GM19328 (cell line): ENCODE measurements around the gene RBM39.
"Not testable (repeated sequence)": the region's sequence is repeated elsewhere in the genome, so short reads cannot be mapped to it uniquely, and the experiment has no call there.

Experiments used
- ATAC-seq: cut with Tn5 transposase; IDR thresholded peaks from one replicate; pipeline ENCODE4 v1.9.1; 2021; ENCODE audit warnings: mild to moderate bottlenecking, moderate library complexity; ENCODE audit not compliant: unreplicated experiment

Gene RBM39

GRCh38 chr20:35756404-35756803, 14.3 kb upstream of the RBM39 start:
- no peak for ATAC-seq

GRCh38 chr20:35750611-35751010, 8.6 kb upstream of the RBM39 start:
- no peak for ATAC-seq

- ATAC-seq, result not testable (repeated sequence)
These were observed 2.4 kb upstream of the RBM39 start for GRCh38 chr20:35744492-35744841.

GRCh38 chr20:35743693-35744491, 1.8 kb upstream of the RBM39 start:
- no peak for ATAC-seq

GRCh38 chr20:35742741-35743523, 872 bp upstream of the RBM39 start:
- ATAC-seq, result no peak

GRCh38 chr20:35739294-35740163, 2.5 kb downstream of the RBM39 start:
- no peak for ATAC-seq

GRCh38 chr20:35738410-35739179, 3.5 kb downstream of the RBM39 start:
- ATAC-seq, result no peak

GRCh38 chr20:35737865-35738333, 4.2 kb downstream of the RBM39 start:
- no peak for ATAC-seq

- ATAC-seq, result no peak
These were observed 6.1 kb downstream of the RBM39 start for GRCh38 chr20:35735826-35736470.

- ATAC-seq, result no peak
These were observed 7.0 kb downstream of the RBM39 start for GRCh38 chr20:35734777-35735649.

- ATAC-seq, result no peak
These were observed 7.7 kb downstream of the RBM39 start for GRCh38 chr20:35734374-35734773.

GRCh38 chr20:35732644-35732982, 9.4 kb downstream of the RBM39 start:
- no peak for ATAC-seq

- ATAC-seq, result no peak
These were observed 10.0 kb downstream of the RBM39 start for GRCh38 chr20:35731862-35732643.

- ATAC-seq, result no peak
These were observed 10.6 kb downstream of the RBM39 start for GRCh38 chr20:35731469-35731788.

GRCh38 chr20:35730583-35731468, 11.2 kb downstream of the RBM39 start:
- ATAC-seq, result no peak

- ATAC-seq, result no peak
These were observed 12.1 kb downstream of the RBM39 start for GRCh38 chr20:35729836-35730582.

- no peak for ATAC-seq
These were observed 12.7 kb downstream of the RBM39 start for GRCh38 chr20:35729283-35729807.
